Stimulated activated CD4-positive, alpha-beta T cell treated with anti-CD3 and anti-CD28 coated beads, Interleukin-1b, Interleukin-23, amount 100 ng/mL, for 48 hours (primary cell): ENCODE results near the gene UGT2B15.
"Not testable (repeated sequence)": the region's sequence is repeated elsewhere in the genome, so short reads cannot be mapped to it uniquely, and the experiment has no call there.

Experiments used
- DNase-seq: peaks from one replicate; pipeline ENCODE4 v3.0.0-alpha.2; 2020

The UGT2B15 gene

DNA sequence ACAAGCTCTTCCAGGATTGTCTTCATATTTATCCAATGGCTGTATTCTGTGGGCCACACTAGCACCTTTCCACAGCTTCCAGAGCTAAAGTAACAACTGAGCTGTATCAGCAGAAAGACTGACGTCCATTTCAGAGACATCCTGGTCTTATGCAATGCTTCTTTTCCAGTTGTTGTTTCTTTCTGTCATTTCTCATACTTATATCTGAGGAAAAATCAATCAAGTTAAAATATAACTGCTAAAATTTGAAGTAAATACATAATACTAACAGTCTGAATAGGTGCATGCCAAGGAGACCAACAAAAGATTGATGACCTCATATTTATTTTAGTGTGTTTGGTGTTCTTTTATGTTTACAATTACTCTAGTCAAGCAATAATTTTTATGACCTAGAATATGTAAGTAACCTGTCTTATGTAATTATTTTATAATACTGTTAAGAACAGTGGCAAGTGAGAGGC, at the start of gene UGT2B15:
UGT2B15 (minus strand) TSS at position 174 of the 461 bp plus-strand sequence; CDS start at position 140, 34 bp downstream.
- not testable (repeated sequence) for DNase-seq

DNA sequence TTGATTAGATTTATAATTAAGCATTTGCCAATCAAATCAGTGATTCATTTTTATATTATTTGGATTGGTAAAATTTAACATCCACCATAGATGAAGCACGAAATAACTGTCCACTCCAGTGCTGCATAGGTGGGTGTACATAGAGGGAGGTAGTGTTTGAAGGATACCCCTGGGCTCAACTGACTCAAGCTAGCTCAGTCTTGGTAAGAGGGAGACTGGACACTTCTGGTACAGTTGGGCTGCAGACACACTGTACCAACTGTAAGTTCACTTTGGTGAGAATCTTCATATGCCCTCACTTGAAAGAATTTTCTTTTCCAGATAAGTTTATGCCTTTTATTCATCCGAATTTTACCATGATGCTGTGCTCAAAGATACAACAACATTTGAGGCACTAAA, 48.6 kb upstream of the UGT2B15 start:
- DNase-seq, result no peak

DNA sequence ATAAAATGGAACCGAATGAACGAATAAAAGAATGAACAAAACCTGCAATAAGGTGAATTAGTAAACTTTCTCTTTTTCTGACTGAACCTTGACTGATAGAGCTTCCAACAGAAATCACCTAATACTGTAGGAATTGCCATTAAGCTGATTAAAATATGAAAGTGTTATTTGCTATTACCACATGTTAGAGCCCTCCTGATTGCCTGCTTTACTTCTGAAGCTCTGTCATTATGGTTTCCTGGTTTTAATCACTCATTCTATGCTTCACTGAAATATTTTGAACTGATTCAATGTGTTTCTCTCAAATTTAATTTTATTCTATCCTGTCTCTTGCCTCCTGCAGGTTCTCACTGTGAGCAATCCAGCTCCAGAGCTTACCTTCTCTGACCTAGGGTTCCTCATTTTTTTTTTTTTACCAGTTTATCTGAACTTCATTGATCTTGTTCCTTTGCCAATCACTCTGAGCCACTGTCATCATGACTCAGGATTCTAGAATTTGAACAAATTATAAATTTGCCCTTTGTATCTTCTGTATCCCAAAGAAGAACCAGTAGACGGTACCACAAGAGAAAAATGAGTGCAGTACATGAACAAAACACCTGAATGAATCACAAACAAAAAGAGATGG, 48.1 kb upstream of the UGT2B15 start:
- no peak for DNase-seq

DNA sequence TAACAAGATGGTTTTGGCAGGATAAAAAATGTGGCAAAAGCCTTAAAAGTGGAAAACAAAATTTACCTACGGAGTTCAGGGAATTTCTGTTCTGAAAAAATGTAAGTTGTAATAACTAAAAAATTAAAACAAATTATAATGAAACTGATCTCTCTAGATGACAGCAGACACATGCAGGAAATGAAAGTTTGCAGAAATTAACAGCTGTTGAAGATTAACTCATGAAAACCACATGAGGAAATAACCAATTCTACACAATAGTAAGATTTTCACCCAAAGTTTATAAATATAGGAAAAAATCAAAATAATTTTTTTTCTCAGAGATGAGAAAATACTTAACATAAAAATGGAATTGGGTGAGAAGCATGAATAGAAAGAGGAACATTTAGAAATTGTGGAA, 47.5 kb upstream of the UGT2B15 start:
- DNase-seq, result no peak

DNA sequence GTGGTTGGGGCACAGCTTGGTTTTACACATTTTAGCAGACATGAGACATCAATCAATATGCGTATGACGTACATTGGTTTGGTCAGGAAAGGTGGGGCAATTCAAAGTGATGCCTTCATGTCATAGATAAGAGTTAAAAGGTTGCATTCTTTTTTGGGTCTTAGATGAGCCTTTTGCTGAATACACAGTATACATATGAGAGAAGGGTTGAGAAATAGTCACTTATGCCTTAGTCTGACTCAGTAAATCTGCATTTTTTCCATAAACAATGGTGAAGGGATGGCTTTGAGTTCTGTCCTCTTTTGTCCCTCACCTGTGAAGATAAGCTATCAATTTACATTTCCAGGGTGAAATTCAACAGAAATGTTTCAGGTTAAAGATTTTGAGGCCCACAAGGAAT, 43.9 kb upstream of the UGT2B15 start:
- DNase-seq, result no peak

GRCh38 chr4:68712207-68712606, 41.8 kb upstream of the UGT2B15 start:
- no peak for DNase-seq

DNA sequence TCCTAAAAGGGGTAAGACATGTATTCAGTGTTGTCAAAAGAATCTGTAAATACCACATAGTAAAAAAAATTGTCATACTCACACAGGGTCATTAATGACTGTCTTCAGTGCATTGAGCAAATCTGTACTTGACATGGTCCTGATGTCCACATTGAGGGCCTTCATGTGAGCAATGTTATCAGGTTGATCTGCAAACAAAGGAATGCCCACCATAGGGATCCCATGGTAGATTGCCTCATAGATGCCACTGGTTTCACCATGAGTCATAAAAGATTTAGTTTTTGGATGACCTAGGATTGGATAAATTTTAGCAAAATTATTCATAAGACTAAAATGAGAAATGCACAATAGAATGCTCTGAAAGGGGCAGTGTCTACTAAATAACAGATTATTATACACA, 38.1 kb upstream of the UGT2B15 start:
- no peak for DNase-seq

DNA sequence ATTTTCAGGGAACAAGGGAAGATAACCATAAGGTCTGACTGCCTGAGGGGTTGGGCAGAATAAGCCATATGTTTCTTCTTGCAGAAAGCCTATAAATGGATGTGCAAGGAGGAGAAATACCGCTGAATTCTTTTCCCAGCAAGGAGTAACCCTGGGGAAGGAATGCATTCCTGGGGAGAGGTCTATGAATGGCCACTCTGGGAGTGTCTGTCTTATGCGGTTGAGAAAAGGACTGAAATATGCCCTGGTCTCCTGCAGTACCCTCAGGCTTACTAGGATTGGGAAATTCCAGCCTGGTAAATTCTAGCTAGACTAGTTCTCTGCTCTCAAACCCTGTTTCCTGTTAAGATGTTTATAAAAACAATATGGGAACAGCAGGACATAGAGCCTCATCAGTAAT, 32.7 kb upstream of the UGT2B15 start:
- DNase-seq, result not testable (repeated sequence)

DNA sequence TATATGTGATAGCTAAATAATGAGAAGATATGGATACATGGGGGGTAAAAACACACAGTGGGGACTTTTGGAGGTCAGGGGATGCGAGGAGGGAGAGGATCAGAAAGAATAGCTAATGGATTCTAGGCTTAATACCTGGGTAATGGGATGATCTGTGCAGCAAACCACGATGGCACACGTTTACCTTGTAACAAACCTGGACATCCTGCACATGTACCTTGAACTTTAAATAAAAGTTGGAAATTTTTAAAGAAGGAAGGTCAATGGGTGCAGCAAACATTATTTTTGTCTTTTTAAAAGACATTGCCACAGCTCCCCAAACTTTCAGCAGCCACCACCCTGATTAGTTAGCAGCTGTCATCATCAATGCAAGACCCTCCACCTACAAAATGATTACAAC, 29.7 kb upstream of the UGT2B15 start:
- DNase-seq, result no peak

DNA sequence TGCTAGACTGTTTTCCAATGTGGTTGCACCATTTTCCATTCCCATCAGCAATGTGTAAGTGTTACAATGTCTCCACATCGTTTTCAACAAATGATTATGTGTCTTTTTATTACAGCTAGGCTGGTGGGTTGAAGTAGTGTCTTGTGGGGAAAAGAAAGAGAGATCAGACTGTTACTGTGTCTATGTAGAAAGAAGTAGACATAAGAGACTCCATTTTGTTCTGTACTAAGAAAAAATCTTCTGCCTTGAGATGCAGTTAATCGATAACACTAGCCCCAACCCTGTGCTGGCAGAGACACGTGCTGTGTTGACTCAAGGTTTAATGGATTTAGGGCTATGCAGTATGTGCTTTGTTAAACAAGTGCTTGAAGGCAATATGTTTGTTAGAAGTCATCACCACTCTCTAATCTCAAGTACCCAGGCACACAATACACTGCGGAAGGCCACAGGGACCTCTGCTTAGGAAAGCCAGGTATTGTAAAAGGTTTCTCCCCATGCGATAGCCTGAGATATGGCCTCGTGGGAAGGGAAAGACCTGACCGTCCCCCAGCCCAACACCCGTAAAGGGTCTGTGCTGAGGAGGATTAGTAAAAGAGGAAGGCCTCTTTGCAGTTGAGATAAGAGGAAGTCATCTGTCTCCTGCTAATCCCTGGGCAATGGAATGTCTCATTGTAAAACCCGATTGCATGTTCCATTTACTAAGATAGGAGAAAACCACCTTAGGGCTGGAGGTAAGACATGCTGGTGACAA, 23.0 kb upstream of the UGT2B15 start:
- no peak for DNase-seq

DNA sequence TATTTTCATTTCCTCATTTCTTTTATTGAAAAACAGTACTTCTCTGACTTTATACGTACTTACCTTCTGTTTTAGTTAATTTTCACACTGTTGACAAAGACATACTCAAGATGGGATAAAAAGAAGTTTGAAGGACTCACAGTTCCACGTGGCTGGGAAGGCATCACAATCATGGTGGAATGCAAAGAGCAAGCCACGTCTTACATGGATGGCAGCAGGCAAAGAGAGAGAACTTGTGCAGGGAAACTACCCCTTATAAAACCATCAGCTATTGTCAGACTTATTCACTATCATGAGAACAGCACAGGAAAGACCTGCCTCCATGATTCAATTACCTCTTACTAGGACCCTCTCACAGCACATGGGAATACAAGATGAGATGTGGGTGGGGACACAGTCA, 20.7 kb upstream of the UGT2B15 start:
- DNase-seq, result no peak

DNA sequence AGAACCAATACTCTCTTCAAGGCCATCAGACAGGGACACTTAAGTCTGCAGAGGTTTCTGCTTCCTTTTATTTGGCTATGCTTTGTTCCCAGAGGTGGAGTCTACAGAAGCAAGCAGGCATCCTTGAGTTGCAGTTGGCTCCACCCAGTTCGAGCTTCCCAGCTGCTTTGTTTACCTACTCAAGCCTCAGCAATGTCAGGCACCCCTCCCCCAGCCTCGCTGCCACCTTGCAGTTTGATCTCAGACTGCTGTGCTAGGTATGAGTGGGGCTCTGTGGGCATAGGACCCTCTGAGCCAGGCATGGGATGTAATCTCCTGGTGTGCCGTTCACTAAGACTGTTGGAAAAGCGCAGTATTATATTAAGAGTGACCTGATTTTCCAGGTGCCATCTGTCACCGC, 12.6 kb upstream of the UGT2B15 start:
- no peak for DNase-seq

DNA sequence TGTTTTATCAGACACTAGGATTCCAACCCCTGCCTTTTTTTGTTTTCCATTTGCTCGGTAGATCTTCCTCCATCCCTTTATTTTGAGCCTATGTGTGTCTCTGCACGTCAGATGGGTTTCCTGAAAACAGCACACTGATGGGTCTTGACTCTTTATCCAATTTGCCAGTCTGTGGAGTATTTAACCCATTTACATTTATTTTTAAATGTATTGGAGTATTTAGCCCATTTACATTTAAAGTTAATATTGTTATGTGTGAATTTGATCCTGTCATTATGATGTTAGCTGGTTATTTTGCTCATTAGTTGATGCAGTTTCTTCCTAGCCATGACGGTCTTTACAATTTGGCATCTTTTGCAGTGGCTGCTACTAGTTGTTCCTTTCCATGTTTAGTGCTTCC, 10.8 kb upstream of the UGT2B15 start:
- not testable (repeated sequence) for DNase-seq

- DNase-seq, result no peak
These were observed 2.7 kb upstream of the UGT2B15 start for GRCh38 chr4:68673143-68673542.

DNA sequence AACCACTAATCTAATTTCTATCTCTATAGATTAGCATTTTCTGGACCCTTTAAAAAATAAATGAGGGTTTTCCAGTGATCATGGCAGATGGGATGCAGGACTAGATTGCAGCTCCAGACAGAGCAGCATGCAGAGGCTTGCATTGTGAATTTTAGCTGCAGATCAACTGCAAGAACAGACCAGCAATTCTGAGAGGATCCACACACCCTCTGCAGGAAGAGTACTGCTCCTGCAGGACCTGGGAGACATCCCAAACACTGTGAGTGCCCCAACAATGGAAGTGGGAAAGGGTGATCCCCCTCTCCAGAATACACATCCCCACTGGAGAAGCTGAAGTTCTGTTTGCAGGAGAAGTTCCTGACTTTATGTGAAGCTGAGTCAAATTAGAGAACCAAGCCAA, 765 bp upstream of the UGT2B15 start:
- not testable (repeated sequence) for DNase-seq

- not testable (repeated sequence) for DNase-seq
These were observed 1.8 kb downstream of the UGT2B15 start for GRCh38 chr4:68668537-68669163.

GRCh38 chr4:68667551-68667950, 2.9 kb downstream of the UGT2B15 start:
- DNase-seq, result not testable (repeated sequence)

DNA sequence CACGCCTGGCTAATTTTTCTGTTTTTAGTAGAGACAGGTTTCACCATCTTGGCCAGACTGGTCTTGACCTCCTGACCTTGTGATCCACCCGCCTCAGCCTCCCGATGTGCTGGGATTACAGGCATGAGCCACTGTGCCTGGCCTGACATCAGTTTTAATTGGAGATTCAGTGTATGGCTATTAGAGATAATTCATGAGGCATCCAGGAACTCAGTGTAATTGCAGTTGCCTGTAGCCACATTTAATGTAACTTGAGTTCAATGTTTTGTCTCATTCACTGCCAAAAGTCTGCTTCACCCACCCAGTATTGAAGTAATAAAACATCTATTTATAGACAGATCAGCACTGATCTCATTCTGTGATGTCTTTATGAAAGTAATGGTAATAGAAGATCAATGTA, 5.7 kb downstream of the UGT2B15 start:
- DNase-seq, result not testable (repeated sequence)

GRCh38 chr4:68662836-68663574, 7.4 kb downstream of the UGT2B15 start:
- not testable (repeated sequence) for DNase-seq

DNA sequence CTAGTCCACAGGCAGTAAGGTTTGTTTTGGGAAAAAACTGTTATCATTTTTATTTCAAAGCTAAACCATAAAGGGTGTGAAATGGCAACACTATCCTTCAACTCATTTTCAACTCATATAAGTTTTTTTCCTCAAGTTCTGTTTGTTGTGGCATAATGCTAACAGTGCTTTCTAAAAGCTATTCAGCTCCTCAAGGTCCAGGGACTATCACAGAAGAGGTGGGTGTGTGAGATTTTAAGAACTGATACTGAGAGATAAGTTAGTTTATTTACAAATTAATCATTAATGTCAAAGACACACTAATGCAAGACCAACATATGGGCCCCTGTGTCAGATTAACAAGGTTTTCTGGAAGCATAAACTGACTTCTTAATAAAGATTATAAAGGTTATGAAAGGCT, 11.8 kb downstream of the UGT2B15 start:
- no peak for DNase-seq

DNA sequence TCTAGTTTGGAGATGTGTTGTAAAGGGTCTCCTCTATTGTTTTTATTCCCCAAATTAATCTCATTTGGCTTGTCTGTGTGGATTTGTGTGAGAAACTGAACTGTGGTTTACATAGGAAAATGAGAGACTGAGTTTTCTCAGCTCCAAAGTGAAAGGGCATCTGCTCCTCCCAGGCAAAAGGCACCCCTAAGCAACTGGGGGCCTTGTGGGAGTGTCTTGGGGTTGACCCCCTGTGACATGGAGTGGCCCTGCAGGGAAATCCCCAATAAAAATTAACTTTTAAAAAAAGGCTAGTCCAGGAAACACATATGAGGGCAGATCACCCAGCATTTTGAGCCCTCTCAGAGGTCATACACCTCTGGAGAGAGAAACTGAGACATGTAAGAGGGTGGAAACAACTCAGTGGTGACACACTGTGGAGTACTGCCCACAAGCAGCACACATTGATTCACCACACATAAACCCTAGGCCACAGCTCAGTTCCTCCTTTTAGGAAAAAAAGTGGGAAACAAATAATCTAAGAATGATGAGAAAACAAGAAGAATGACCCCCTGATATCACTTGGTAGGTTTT, 13.3 kb downstream of the UGT2B15 start:
- not testable (repeated sequence) for DNase-seq

GRCh38 chr4:68656445-68656973, 13.9 kb downstream of the UGT2B15 start:
- not testable (repeated sequence) for DNase-seq
